Measurements from ENCODE around the gene PRKAR1A.
"Not testable (repeated sequence)": the region's sequence is repeated elsewhere in the genome, so short reads cannot be mapped to it uniquely, and the experiment has no call there.

Gene PRKAR1A

GRCh38 chr17:68512247-68512959, at the start of gene PRKAR1A:
Gene PRKAR1A (plus strand): TSS chr17:68512430. CDS start chr17:68515400, 2,970 bp downstream.
- peak; percentile 83 to 88 (median 83) for DNase-seq (ENCODE audit: low read depth in 3 of 3)

- DNase-seq (ENCODE audit: low read depth in 3 of 3): no peak
These were observed 48.8 kb upstream of the PRKAR1A start for GRCh38 chr17:68463211-68464019.

- no peak for DNase-seq (ENCODE audit: low read depth in 3 of 3)
These were observed 43.9 kb upstream of the PRKAR1A start for GRCh38 chr17:68468334-68468733.

- no peak for DNase-seq (ENCODE audit: low read depth in 3 of 3)
These were observed 43.4 kb upstream of the PRKAR1A start for GRCh38 chr17:68468788-68469187.

- DNase-seq (ENCODE audit: low read depth in 3 of 3): no peak
These were observed 41.3 kb upstream of the PRKAR1A start for GRCh38 chr17:68470961-68471360.

GRCh38 chr17:68480885-68481284, 31.3 kb upstream of the PRKAR1A start:
- no peak for DNase-seq (ENCODE audit: low read depth in 3 of 3)

GRCh38 chr17:68482576-68483041, 29.6 kb upstream of the PRKAR1A start:
- DNase-seq (ENCODE audit: low read depth in 3 of 3): no peak

- DNase-seq (ENCODE audit: low read depth in 3 of 3): no peak
These were observed 27.8 kb upstream of the PRKAR1A start for GRCh38 chr17:68484458-68484857.

GRCh38 chr17:68489919-68490318, 22.3 kb upstream of the PRKAR1A start:
- DNase-seq (ENCODE audit: low read depth in 3 of 3): no peak

GRCh38 chr17:68491381-68492231, 20.6 kb upstream of the PRKAR1A start:
- no peak for DNase-seq (ENCODE audit: low read depth in 3 of 3)

- not testable (repeated sequence) for DNase-seq (ENCODE audit: low read depth in 3 of 3)
These were observed 19.7 kb upstream of the PRKAR1A start for GRCh38 chr17:68492394-68493054.

- DNase-seq (ENCODE audit: low read depth in 3 of 3): no peak
These were observed 17.1 kb upstream of the PRKAR1A start for GRCh38 chr17:68495081-68495480.

GRCh38 chr17:68497885-68498319, 14.3 kb upstream of the PRKAR1A start:
- DNase-seq (ENCODE audit: low read depth in 3 of 3): no peak

- no peak for DNase-seq (ENCODE audit: low read depth in 3 of 3)
These were observed 13.5 kb upstream of the PRKAR1A start for GRCh38 chr17:68498479-68499326.

- no peak for DNase-seq (ENCODE audit: low read depth in 3 of 3)
These were observed 12.6 kb upstream of the PRKAR1A start for GRCh38 chr17:68499587-68499986.

- DNase-seq (ENCODE audit: low read depth in 3 of 3): no peak
These were observed 11.2 kb upstream of the PRKAR1A start for GRCh38 chr17:68501074-68501473.

GRCh38 chr17:68505951-68506350, 6.3 kb upstream of the PRKAR1A start:
- DNase-seq (ENCODE audit: low read depth in 3 of 3): no peak

GRCh38 chr17:68507576-68507975, 4.7 kb upstream of the PRKAR1A start:
- DNase-seq (ENCODE audit: low read depth in 3 of 3): no peak

- no peak for DNase-seq (ENCODE audit: low read depth in 3 of 3)
These were observed 2.8 kb upstream of the PRKAR1A start for GRCh38 chr17:68509141-68510057.

Measured in stimulated activated CD4-positive, alpha-beta T cell treated with anti-CD3 and anti-CD28 coated beads, TNF-alpha, amount 100 ng/mL, for 24 hours (primary cell).